Stimulated activated CD8-positive, alpha-beta memory T cell treated with anti-CD3 and anti-CD28 coated beads, Interleukin-2, amount 100 ng/mL, for 48 hours (primary cell): Measurements from ENCODE around the gene SH3BGRL3.

Experiments
- DNase-seq, 2 donors: peaks; one replicate each; pipeline ENCODE4 v3.0.0-alpha.2; 2020; ENCODE audit warnings: low read depth in 2 of 2

SH3BGRL3 gene

GRCh38 chr1:26277719-26278118, 2.2 kb upstream of the SH3BGRL3 start:
- DNase-seq = no peak

- DNase-seq = no peak
Measured at GRCh38 chr1:26278303-26278702, 1.6 kb upstream of the SH3BGRL3 start.

GRCh38 chr1:26278724-26279455, 996 bp upstream of the SH3BGRL3 start:
- no peak for DNase-seq

- no peak for DNase-seq
Measured at GRCh38 chr1:26280333-26281042, 602 bp downstream of the SH3BGRL3 start.

GRCh38 chr1:26281091-26281958, 1.4 kb downstream of the SH3BGRL3 start:
- DNase-seq = no peak

- DNase-seq = no peak
Measured at GRCh38 chr1:26281971-26282370, 2.1 kb downstream of the SH3BGRL3 start.

GRCh38 chr1:26282401-26282918, 2.6 kb downstream of the SH3BGRL3 start:
- no peak for DNase-seq

- DNase-seq = no peak
Measured at GRCh38 chr1:26283279-26283853, 3.5 kb downstream of the SH3BGRL3 start.

- no peak for DNase-seq
Measured at GRCh38 chr1:26283871-26284596, 4.1 kb downstream of the SH3BGRL3 start.

GRCh38 chr1:26284597-26285347, 4.9 kb downstream of the SH3BGRL3 start:
- DNase-seq = peak; percentile 87 to 94

GRCh38 chr1:26285366-26286063, 5.6 kb downstream of the SH3BGRL3 start:
- no peak for DNase-seq

GRCh38 chr1:26286064-26286416, 6.2 kb downstream of the SH3BGRL3 start:
- DNase-seq = no peak

GRCh38 chr1:26287033-26287711, 7.3 kb downstream of the SH3BGRL3 start:
- peak in 1 of 2 donors; percentile 54 for DNase-seq

GRCh38 chr1:26287811-26288210, 7.9 kb downstream of the SH3BGRL3 start:
- no peak for DNase-seq

GRCh38 chr1:26288311-26288941, 8.5 kb downstream of the SH3BGRL3 start:
- no peak for DNase-seq

GRCh38 chr1:26289158-26290059, 9.5 kb downstream of the SH3BGRL3 start:
- no peak for DNase-seq

GRCh38 chr1:26290122-26290881, 10.4 kb downstream of the SH3BGRL3 start:
- no peak for DNase-seq
